GM15510 (cell line): ENCODE results near the gene TSPYL4.

ENCODE experiments used
- POLR2A ChIP-seq: IDR thresholded peaks from 3 replicates; pipeline ENCODE4 v1.6.1; 2011; ENCODE audit warnings: borderline replicate concordance; ENCODE audit not compliant: insufficient read length; ENCODE audit errors: extremely low read depth

Gene TSPYL4

DNA sequence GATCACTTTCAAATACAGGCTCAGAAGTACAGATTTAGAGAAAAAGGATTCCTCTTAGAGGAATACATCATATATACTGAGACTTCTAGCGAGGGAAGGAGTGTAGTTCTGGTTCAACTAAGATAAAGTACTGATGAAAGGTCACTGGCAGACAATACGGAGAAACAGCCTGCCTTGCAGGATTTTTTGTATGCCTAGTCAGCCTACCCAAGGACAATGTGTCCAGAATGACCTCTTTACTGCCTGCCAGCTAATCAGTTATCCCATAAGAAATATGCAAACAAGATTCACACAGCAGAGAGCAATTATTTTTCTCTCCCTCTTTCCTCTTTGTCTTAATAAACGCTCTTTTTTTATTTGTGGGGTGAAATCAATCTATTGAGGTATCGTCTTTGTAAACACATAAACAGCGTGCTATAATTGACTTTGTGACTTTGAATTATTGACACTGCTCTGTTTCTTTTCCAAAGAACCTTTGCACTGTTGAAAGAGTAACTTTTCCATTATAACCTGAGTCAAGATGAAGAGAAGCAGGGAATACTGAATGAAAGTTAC is 1.4 kb upstream of the TSPYL4 start:
- TF ChIP-seq POLR2A = no peak

DNA sequence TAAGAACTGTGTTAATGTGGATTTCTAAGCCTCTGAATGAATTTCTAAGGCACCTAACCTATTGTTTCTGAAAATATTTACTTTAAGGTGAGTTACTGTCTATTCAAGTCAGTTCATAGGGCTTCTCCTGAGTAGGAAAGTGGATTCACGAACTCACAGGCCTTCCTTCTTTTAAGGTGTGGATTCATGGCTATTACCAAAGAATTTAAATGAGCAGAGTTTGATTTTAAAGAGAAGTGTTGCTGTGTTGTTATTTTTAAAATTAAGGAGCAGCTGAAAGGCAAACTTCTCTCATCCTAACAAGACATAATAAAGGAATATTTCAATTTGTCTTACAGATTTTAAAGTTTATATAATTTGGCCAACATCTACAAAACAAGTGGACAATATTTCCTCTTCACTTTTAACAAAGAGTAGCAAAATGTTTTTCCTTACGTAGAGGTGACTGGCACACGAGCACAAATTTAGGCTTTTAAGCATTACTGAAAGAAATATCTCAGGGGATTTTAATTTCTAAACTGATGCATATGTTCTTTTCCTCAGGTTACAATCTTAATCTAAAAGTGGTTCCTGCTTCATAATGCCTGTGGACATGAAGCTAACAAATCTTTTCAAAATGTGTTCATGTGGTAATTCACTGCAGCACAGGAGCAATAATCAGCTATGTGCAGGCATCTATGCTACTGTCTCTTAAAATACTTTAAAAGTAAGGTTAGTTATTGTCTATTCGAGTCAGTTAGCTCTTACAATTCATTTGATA is 602 bp upstream of the TSPYL4 start:
- no peak for TF ChIP-seq POLR2A

- no peak for TF ChIP-seq POLR2A
Observed at GRCh38 chr6:116253188-116253504, 729 bp downstream of the TSPYL4 start.

DNA sequence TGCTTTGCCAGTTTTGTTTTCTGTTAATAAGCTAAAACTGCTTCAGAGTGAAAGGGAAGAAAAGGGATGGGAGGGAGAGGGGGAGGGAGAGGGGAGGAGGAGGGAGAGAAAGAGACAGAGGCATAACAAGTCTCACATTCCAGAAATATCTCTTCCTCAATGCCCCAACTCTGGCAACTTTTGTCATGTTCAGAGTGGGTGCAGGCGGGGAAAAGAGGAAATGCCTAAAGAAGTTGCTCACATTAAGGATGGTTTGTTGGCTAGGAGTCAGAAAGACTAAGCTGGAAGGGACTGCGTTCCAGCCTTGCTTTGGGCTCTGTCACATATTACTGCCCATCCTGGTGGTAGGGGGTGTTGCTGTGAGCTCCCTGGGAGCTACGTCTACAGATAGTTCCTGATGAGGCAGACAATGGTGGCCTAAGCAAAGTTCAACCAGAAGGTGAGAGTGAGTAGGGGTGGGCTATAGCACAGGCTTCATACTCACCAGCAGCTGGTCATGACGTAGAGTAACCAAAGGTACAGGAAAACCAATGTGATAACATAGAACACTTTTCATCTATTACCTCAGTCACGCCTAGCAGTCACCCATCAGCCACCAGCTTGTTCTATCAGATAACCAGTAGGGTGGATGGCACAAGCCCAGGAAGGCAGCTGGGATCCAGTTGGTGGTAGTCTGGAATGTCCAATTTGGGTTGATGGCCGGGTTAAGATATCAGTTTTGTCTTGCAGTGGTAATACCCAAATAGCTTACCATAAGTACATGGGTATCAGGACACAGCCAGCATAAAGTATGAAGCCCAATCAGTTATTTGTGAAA is 2.1 kb downstream of the TSPYL4 start:
- TF ChIP-seq POLR2A = no peak

DNA sequence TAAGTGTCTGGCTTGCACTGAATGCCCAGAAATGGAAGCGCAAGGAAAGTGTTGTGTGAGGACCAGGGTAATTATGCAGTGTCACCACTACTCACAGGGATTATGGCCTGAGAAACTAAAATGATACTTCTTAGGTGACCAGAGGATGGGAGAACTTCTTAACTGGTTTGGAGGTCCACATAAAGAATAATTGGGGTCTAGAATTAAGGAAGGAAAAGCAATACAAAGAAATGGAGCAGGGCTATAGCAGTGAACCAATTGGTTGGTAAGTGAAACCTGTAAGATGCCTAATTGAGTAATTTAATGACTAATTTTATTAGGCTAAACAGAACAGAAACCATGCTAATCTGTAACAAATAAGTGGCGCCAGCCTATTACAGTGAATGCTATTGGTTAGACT is 5.3 kb downstream of the TSPYL4 start:
- TF ChIP-seq POLR2A = no peak

DNA sequence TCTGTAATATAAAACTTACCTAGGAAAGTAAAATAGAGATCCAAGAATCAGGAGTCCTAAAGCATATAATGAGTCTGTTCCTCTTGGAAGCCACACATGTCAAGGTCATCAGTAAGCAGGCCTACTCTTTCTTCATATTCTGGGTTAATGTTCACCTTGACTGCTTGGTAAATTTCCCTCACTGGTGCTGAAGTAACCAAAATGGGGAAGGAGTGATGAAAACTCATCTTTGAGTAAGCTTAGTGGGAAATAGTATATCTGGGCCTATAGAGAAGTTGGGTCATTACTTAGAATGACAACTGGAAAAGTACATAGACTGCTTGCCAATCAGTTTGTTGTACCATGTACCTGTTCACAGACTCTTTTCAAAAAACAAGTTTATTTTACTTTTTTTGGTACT is 6.6 kb downstream of the TSPYL4 start:
- TF ChIP-seq POLR2A = no peak

DNA sequence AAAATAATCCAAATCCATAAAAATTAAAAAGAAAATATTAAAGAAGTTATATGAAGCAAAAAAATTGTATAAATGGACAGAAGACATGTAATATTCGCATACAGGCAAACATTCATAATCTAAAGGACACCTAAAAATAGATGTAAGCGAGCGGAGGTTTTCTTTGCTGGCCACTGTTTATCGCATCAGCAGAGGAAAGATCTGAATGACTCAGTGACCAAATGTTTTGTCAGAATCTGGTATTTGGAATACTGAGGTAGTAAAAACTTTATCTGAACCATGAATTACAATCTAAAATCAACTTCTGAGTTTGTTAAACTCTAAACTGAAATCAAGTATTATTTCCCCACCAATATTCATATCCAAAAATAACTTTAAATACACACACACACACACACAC is 7.8 kb downstream of the TSPYL4 start:
- no peak for TF ChIP-seq POLR2A

- no peak for TF ChIP-seq POLR2A
Observed at GRCh38 chr6:116244284-116244683, 9.6 kb downstream of the TSPYL4 start.

DNA sequence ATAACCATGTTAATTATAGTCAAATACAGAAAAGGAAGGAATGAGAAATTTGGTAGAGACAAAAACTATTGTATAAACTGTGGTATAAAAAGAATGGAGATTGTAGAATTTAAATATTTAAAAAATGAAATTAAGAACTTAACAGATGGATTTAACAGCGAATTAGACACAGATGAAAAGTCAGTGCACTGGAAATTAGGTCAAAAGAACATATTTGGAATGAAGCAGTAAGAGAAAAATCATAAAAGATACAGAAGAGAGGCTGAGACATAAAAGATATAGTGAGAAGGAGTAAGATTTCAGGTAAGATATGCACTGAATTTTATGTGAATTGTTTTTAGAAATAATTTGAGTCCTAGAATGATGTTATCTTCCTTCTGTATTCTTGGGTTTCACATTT is 14.0 kb downstream of the TSPYL4 start:
- TF ChIP-seq POLR2A = no peak

GRCh38 chr6:116239256-116239655 is 14.6 kb downstream of the TSPYL4 start:
- TF ChIP-seq POLR2A = no peak

DNA sequence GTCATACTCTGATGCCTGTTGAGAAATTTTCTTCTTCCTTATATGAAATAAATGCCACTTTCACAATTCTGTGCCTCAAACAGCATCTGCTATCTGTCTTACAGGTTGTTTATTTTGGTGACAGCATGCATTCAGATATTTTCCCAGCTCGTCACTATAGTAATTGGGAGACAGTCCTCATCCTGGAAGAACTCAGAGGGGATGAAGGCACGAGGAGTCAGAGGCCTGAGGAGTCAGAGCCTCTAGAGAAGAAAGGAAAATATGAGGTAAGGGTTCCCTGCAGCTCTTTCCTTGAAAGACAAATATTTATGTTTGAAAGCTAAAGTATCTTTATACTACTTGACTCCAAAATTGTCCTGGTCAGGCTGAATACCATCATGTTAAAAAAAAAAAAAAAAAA is 15.8 kb downstream of the TSPYL4 start:
- no peak for TF ChIP-seq POLR2A

- TF ChIP-seq POLR2A = no peak
Observed at GRCh38 chr6:116234689-116235088, 19.2 kb downstream of the TSPYL4 start.

- TF ChIP-seq POLR2A = no peak
Observed at GRCh38 chr6:116229287-116229913, 24.5 kb downstream of the TSPYL4 start.

GRCh38 chr6:116223355-116223754 is 30.5 kb downstream of the TSPYL4 start:
- no peak for TF ChIP-seq POLR2A

DNA sequence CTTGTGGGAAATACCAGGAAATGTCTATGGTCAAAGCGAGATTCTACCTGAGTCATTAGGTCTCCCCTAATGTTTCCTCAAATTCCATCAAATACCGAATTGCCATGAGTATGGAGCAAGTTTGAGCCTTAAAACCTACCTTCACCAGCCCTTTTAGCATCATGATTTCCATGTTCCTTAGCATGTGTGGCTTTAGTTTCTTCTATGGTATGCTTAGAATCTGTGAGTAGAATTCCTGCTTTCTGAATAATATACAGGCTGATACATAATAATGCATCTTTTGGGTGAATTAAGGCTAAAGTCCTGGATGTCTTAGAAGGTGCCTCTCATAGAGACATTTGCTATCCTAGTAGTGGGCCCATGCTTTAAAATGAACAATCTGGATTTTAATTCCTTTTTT is 32.0 kb downstream of the TSPYL4 start:
- no peak for TF ChIP-seq POLR2A
